ENCODE data around the gene TAGLN2.

Gene TAGLN2

DNA sequence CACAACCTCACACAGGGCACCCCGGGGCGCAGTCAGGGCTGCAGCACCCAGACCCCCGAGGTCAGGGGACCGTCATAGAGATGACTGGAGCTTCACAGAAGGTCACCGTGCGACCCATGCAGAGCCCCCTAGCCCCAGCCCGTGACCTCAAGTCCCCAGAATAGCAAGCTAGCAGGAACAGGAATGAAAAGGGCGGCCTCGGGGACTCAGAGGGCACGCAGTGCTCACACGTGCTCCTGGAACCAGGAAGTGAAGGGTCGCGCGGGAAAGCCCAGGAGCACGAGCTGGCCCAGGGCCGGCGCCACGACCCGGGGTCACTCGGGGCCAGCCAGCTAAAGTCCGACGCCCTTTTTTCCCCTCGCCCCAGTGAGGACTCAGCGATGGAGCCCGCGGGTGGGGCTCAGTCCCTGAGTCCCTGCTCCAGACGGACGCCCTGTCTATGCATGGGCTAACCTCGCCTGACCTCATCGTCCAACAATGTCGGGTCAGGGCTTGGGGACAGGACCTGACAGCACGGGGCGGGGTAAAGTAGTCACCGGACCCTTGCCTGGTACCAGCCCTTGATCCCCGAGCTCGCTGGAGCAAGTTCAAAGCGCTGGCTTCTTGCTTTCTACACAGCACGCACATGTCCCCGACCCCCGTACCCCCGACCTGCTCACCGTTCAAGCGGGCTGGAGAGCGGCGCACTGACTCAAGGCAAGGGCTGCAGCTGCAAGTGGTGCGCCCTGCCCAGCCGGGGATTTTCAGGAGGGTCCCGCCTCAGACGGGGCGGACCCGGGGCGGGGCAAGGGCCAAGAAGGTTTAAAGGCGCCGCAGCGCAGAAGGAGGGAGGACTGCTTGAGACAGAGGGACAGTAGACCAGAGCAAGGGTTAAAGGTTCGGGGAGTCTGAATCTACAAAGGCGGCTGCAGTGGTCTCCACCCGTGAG is at the start of gene TAGLN2:
Gene TAGLN2 (minus strand): TSS at position 717 of the 928 bp plus-strand sequence. CDS start 4,998 bp downstream, outside the sequence.
- H3K4me3 ChIP-seq (ENCODE audit: low read depth, low read length), result peak within 1 kb of the TSS; percentile 78

DNA sequence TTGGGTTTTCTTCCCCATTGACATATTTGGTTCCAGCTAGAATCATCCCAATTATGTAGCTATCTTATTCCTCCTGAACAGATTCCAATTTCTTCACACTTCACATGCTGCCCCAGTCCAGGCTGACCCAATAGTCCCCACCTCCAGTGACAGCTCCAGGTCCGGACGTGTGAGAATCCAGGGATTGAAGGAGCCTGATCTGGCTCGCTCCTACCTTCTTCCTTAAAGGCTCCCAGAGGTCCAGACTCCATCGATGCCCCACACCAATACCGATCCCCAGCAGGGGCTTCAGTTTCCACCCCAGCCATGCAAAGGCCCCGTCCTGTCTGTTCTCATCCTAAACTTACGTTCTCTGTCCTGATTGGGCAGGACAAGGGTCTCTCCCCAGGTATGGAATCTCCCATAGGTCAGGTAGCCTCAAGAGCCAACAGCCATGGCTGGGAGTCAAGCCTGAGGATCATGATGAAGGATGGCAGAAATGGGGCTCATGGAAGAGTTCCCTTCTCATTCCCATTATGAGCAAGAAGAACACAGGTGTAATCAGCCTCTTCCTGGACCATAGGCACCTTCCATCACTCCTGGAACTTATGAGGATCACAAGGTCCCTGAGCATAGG is 49.2 kb upstream of the TAGLN2 start:
- no peak overlapping the region for H3K4me3 ChIP-seq (ENCODE audit: low read depth, low read length)

DNA sequence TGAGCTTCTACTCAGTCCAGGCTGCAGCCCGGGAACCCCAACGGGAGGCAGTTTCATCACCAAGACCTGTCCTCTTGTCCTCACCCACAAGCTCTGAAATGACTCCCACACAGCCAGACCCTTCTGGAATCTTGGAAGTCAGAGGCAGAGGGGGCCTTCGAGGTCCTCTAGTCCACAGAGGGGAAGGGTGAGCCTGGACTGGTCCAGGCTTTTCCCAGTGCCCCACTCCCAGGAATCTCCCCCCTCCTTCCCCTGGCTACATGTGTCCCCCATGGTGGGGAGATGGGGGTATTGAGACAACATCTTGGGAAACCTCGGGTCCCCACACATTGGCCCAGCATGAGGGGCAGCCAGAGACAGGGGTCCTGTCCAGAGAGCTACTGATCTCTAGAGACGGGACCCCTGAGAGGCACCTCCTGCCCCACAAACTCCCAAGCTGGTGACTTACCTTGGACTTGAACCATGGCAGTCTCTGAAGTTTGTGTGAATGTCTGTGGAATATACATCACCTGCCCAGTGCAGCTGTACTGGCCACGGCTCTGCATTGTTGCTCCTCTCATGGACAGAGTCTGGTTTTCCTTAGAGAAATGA is 48.1 kb upstream of the TAGLN2 start:
- no peak overlapping the region for H3K4me3 ChIP-seq (ENCODE audit: low read depth, low read length)

DNA sequence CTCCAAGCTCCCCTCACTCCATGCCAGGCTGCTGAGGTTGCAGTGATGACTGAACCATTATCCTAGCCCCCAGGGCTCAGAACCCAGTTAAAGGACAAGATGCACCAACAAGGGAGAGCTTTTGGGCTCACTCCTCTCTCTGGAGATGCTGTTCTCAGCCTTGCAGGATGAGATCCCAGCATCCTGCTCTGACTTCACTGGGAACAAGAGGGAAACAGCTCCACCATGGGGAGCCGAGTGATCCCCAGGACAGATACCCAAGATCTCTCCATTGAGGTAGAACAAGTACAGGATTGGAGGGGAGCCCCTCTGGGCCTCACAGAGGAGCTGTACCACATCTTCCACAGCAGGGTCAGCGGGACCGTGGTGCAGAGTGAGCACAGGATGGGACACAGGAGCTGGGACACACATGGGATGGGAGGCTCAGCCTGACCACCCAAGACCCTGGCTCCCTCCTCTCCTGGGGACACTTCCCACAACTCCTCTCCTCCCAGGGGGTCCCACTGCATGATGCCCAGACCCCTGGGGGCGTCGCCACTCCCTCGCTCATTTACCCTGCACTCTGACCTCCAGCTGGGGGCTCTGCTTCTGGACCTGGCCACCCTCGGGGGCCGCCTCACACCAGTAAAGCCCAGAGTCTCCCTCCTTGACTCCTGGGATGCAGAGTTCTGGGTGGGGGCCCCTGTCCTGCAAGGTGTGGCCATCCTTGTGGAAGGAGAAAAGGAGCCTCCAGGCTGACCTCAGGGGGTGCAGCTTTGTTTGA is 47.3 kb upstream of the TAGLN2 start:
- no peak overlapping the region for H3K4me3 ChIP-seq (ENCODE audit: low read depth, low read length)

DNA sequence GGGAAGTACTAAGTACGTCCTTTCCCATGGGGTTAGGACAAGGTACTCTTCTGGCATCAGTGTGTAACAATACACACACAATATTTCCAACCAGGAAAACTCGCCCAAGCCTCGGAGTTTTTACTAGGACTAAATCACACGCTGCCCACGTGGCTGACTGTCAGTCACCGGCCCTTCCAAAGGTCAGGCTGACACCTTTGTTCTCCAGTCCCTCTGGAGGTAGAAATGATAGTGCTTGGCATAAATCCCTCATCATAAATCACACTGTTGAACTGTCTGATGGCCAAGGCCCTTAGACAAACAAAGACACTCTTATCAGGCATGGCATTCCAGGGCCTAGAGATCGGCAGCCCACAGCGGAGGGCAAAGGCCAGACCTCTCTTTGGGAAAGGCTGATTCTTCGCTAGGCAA is 45.6 kb upstream of the TAGLN2 start:
- H3K4me3 ChIP-seq (ENCODE audit: low read depth, low read length), result no peak overlapping the region

DNA sequence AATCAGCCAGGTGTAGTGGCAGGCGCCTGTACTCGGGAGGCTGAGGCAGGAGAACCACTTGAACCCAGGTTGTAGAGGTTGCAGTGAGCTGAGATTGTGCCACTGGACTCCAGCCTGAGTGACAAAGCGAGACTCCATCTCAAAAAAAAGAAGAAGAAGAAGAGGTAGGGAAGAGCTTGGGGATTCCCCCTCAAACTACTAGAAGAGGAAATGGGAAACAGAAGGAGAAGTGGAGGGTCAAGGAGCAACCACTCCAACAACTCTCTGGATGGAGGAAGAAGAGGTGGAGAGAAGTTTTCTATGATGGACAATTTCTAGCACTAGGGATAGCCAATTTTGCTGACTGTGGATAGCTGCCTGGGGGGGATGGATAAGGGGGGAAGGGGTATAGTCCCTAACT is 43.6 kb upstream of the TAGLN2 start:
- no peak overlapping the region for H3K4me3 ChIP-seq (ENCODE audit: low read depth, low read length)

DNA sequence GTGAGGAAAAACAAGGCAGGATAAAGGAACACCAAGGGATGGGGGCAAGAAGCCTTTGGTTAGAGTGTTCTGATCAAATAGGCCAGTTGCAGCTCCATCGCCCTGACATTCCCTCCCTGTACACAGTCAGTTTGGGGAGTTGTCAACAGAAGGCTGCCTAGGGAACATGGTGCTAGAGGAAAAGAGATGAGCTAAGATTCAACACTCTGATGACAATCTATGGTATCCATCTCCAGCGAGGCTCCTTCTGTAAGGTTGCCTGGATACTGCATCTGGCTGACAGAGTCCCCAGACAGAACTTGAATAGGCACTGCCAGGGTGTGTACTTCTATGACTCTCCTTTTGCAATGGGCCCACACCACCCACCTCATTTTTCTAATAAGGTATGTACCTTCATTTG is 40.0 kb upstream of the TAGLN2 start:
- no peak overlapping the region for H3K4me3 ChIP-seq (ENCODE audit: low read depth, low read length)

DNA sequence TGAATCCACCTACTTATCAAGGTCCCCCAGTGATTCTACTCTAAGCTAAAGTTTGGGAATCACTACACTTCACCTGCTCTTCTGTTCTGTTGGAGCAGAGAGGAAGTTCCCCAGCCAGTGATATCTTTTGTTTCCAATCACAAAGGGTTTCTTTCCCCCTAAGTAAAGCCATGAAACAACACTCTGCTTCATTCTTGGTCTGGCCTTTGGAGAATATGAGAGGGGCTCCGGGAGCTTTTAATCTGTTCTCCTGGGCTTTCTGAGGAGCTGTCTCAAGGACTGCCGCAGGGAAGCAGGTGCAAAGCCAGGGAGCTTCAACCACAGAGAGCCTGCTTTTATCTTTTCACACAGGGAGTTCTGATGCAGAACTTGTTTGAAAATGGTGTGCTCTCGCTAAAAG is 38.8 kb upstream of the TAGLN2 start:
- no peak overlapping the region for H3K4me3 ChIP-seq (ENCODE audit: low read depth, low read length)

DNA sequence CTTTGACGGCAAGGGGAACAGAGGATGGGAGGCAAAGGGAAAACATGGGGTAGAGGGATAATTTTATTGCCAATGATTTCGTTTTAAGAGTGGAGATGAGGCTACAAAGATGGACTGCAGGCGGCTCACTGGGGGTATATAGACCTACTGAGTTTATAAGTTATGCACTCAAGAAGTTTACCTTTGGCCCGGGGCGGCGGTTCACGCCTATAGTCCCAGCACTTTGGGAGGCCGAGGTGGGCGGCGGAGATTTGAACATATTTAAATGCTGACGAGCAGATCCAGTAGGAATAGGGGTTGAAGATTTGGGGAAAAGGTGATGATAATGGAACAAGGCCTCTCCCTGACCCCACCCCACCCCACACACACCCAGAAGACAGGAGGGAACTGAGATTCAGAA is 36.9 kb upstream of the TAGLN2 start:
- no peak overlapping the region for H3K4me3 ChIP-seq (ENCODE audit: low read depth, low read length)

DNA sequence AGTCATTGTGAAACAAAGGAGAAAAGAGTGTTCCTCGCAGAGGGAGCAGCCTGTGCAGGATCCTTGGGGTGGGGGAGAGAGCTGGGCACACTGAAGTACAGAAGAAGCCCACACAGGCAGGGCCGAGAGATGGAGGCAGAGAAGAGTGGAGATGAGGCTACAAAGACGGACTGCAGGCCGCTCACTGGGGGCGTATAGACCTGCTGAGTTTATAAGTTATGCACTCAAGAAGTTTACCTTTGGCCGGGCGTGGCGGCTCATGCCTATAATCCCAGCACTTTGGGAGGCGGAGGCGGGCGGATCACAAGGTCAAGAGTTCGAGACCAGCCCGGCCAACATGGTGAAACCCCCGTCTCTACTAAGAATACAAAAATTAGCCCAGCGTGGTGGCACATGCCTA is 36.3 kb upstream of the TAGLN2 start:
- no peak overlapping the region for H3K4me3 ChIP-seq (ENCODE audit: low read depth, low read length)

DNA sequence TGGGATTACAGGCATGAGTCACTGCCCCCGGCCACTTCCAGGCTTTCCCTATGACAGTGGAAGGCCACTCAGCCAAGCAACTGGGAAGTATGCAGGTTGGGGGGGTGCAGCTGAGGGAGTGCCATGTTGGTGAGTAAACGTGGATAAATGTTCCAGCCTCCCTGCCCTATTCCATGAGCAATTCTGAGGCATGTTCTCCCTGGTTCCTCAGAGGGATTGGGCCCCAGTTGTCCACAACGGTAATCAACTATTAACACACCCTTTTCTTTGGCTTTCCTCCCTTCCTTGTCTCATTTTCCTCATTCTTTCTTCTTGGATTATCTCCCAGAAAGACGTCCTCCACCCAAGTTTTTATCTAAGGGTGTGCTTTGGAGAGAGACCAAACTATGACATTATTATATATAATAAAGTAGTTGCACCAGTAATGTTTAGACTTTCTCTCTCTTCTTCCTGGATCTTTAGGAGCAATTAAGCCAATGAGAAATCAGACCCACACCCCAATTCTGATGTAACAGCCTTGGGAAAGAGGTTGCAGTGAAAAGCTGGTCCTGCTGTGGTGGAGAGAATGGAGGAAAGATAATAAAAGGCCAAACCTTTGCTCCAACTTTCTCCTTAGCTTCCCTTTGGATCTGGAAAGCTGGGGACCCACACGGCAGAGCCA is 35.5 kb upstream of the TAGLN2 start:
- no peak overlapping the region for H3K4me3 ChIP-seq (ENCODE audit: low read depth, low read length)

DNA sequence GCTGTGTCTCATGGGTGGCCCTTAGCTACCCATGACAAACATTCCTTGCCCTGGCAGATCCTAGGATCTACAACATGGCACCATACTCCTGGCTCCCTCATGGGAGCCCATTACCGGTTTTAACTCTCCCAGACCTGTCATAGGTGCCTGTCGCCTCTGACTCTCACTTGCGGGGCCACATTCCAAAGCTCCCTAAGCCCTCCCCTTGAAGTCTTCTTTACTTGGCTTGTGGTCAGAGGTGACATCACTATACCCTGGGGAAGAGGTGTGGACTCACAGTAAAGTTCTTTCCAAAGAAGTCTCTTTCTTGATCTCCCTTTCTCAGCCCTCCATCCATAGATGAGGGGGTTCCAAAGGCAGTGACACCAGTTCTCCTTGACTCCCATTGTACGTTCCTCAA is 34.1 kb upstream of the TAGLN2 start:
- no peak overlapping the region for H3K4me3 ChIP-seq (ENCODE audit: low read depth, low read length)

DNA sequence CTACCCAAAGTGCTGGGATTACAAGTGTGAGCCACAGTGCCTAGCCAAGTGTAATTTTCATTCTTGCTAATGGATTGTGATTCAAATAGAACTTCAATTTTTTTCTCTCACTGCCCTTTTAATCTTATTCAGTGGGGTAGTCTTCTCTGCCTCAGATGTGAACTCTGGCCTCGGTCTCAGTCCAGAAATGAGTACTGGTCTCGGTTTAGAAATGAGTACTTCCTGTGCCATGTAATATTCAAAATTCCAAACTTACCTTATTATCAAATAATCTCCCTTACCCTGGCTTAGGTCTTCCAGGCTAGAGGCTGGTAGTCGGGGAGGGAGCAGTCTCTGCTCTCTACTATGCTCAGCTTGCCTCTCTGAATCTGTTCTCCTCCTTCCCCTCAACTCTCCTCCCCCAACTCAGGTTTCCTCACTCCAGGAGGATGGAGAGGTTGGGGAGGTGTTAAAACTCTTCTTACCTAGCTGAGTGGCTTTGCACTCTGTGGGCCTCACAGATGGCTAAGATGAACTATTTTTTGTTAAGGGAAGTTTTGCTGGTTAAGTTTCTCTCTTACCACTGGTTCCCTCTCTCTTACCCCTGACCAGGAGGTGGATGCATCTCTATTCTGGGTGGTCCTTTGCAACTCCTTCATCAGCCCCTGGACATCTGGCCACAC is 33.5 kb upstream of the TAGLN2 start:
- H3K4me3 ChIP-seq (ENCODE audit: low read depth, low read length), result no peak overlapping the region

DNA sequence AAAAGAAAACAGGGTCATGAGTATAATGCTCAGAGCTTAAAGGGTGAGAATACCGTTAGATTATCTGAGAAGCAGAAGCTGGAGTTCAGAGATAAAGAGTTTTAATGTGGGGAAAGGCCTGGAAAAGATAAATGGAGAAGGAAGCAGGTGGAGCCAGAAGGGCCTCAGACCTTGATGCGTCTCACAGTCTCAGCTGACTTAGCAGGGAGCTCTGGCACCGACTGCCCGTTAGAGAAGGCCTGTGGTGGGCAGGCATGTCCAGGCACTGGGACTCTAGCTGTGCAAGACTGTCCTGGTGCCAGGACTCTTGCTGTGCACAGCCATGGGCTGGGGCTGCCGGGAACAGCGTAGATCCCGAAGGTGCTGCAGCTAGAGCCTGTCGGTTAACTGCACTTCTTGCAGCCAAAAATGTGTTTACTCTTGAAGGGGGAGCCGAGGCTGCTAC is 32.5 kb upstream of the TAGLN2 start:
- no peak overlapping the region for H3K4me3 ChIP-seq (ENCODE audit: low read depth, low read length)

DNA sequence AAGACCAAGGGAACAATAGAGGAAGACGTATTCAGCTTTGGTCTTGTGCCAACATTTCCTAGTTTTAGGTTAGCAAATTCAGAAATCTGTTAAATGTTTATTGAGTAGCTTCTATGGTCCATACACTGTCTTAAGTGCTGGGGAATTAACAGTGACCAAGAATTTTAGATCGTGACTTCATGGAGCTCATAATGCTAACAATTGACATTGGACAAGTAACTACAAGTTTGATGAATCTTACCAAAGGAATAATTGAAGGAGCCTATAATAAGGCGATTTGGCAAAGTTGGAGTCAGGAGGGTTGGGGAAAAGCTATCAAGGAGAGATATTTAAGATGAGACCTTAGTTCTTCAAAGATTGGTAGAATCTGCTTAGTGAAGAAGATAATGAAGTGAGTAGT is 30.1 kb upstream of the TAGLN2 start:
- H3K4me3 ChIP-seq (ENCODE audit: low read depth, low read length), result no peak overlapping the region

DNA sequence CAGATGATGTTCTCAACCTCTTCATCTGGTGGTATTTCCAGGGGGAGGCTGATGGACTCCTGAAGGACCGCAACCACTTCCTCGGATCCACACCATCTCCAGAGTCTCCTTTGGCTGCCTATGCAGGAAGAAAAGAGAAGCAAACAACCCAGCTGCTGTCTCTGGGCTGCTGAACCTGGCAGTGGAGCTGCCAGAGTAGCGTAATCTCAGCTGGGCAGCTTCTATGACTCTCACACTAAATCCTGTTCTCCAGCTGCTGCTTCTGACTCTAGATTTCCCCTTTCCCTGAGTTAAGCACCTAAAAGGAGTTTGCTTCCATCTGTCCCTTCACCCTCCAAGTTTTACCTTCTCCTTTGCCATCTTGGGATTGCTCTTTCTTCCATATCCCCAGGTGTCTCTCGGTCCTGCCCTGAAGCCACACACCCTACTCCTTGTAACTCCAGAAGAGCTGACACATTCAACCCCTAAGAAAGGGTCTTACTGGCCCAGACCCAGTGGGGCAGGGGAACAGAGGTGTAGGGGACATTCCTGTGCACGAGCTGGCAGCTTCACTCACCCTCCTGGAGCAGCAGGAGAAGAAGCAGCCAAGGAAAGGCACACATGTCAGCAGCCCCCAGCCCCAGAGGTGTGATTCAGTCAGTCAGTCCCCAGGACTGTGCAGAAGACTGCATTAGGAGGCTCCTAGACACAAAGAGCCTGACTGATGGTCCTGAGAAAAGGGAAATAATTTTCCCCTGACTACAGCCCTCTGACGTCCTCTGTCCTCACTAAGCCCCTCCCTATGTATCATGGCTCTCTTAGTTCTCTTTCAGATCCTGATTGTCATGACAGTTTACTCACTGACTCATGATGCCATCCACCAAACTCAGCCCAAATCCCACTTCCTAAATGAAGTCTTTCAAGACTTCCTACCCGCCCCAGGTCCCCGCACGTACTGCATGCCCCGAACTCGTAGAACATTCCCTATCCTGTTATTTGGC is 28.5 kb upstream of the TAGLN2 start, which contains the start of gene SLAMF9:
Gene SLAMF9 (minus strand): TSS at position 702 of the 980 bp plus-strand sequence. CDS start 100 bp downstream, at position 602.
- no peak within 1 kb of the TSS for H3K4me3 ChIP-seq (ENCODE audit: low read depth, low read length)

DNA sequence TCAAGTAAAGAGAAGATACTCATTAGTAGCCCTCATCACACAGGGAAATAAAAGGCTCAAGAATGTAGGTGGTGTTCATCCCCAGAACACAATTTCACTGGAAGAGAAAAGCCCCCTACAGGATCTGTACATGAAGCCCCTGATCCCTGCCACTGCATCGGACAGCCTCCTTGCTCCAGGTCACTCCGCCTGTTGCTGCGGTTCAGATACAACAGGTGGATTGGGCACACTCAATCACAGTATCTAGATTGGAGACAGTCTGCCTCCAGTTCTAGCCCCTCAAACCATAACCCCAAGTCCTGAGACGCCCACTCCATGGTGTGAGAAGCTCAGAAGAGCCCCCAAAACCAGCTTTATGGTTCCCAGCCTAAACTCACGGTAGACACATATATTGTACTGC is 27.6 kb upstream of the TAGLN2 start:
- H3K4me3 ChIP-seq (ENCODE audit: low read depth, low read length), result no peak overlapping the region

DNA sequence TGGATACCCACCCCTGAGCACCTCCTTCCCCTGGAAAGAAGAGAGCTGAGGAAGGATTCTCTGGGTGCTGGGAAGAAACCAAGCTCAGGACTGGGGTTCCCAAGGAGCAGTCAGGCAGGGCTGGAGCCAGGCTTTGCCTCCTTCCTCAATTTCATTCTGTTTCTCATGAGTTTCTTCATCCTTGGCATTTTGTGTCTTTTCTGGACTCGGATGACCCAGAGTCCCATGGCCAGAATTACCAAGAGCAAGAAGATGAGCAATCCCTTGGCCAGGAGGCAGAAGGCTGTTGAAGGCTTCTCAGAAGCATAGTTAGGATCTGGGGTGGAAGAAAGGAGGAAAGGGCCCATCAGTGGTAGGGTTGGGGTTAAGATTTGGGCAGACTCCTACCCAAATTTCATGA is 26.2 kb upstream of the TAGLN2 start:
- H3K4me3 ChIP-seq (ENCODE audit: low read depth, low read length), result no peak overlapping the region

DNA sequence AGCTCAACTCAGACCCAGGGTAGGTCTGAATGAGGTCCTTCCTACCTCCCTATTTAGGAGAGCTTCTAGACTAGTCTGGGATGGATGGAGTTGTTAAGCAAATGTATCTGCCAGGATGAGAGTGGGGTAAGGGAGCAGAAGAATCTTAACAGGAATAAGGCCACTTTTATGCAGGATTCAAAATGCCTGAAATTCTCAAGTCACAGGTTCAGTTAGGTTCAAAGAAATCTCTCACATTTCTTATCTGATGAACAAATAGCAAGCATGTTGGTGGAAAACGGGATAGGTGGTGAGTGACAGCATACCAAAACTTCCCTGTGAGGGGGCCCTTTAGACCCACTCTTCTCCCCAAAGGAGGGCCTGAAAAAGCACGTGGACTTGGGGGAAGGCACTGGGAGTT is 25.7 kb upstream of the TAGLN2 start:
- H3K4me3 ChIP-seq (ENCODE audit: low read depth, low read length), result no peak overlapping the region
